K562 (cell line): ENCODE results near the gene KRR1. TPM values are rescaled to one million over a fixed set of nuclear protein-coding genes. Genes with fewer than 3 reads are reported as not detected.
A peak's percentile ranks its signal among the peaks of the same experiment; 100 is the strongest.

Experiments
- ATAC-seq: fragments of 200-7000 bp; cut with Tn5 transposase; 3 replicates; pipeline ENCODE4 v1.9.1; 2020; ENCODE audit warnings: moderate library complexity
- BruUV-seq: library from RNA; stranded (reverse); fragments of 400-500 nt; replicated peaks from 2 replicates; lab custom pipeline; 2021; lab: Mats Ljungman, UMichigan
- CTCF ChIA-PET: fragments of 300-600 bp; formaldehyde crosslinking; extraction: SDS; loops from one replicate; lab custom pipeline; 2021; ENCODE audit warnings: low intra/inter-chr PET ratio; lab: Yijun Ruan, JAX
- POLR2A ChIA-PET: fragments of 300-600, 350-650 bp; sonication (Branson Sonifier 250); formaldehyde crosslinking; extraction: SDS; loops from one replicate; lab custom pipeline; 2021; ENCODE audit warnings: antibody characterized with exemption, inconsistent platforms; lab: Yijun Ruan, JAX
- DNase-seq, 4 experiments: peaks; one replicate each; pipeline versions ENCODE4 v3.0.0 to v3.0.0-alpha.2; 2011 to 2018; ENCODE audit warnings: low spot score in 3 of 4, mixed read lengths in 3 of 4; ENCODE audit errors: extremely low read depth in 1 of 4
- FAIRE-seq: peaks from 2 replicates; lab custom pipeline; 2011; peaks lifted over from hg19 to GRCh38; lab: Jason Lieb, UNC
- H2AFZ ChIP-seq: 2 replicates; pipeline ENCODE4 v1.6.0; 2011; ENCODE audit warnings: low read depth, low read length, control low read depth, inconsistent platforms
- H3K27ac ChIP-seq: fragments of 200-600 bp; 3 replicates; pipeline ENCODE4 v1.8.0; 2011; ENCODE audit warnings: low read depth, mild to moderate bottlenecking, control low read depth, inconsistent platforms, low read length, moderate library complexity, mixed read lengths; ENCODE audit errors: extremely low read depth
- H3K27me3 ChIP-seq, 2 experiments: fragments of 300-600 bp in 1 of 2; 2 replicates in 1 of 2; 3 replicates in 1 of 2; pipeline versions ENCODE4 v1.6.0 to v1.8.0; 2011; ENCODE audit warnings: inconsistent platforms in 2 of 2, low read length in 2 of 2, mild to moderate bottlenecking in 1 of 2, mixed read lengths in 1 of 2, moderate library complexity in 1 of 2; ENCODE audit not compliant: control insufficient read depth in 2 of 2, insufficient read depth in 2 of 2
- H3K36me3 ChIP-seq: fragments of 300-600 bp; 3 replicates; pipeline ENCODE4 v1.8.0; 2011; ENCODE audit warnings: mild to moderate bottlenecking, low read length, inconsistent platforms; ENCODE audit not compliant: control insufficient read depth, insufficient read depth
- H3K4me1 ChIP-seq, 2 experiments: fragments of 200-600 bp in 1 of 2; replicated peaks in 1 of 2; 2 replicates in 1 of 2; 3 replicates in 1 of 2; pipeline versions ENCODE4 v1.5.1 to v1.8.0; 2011; ENCODE audit warnings: inconsistent platforms in 2 of 2, low read length in 2 of 2, mild to moderate bottlenecking in 1 of 2, mixed read lengths in 1 of 2, moderate library complexity in 1 of 2; ENCODE audit not compliant: control insufficient read depth in 2 of 2, insufficient read depth in 2 of 2
- H3K4me2 ChIP-seq: 2 replicates; pipeline ENCODE4 v1.6.1; 2011; ENCODE audit warnings: low read length, control low read depth, inconsistent platforms, mixed read lengths; ENCODE audit not compliant: insufficient read depth
- H3K4me3 ChIP-seq: fragments of 200-600 bp; sonication (generic), shearing (Covaris generic); 2 replicates; pipeline ENCODE4 v1.5.1; 2016; ENCODE audit warnings: control low read depth, inconsistent platforms
- H3K79me2 ChIP-seq: fragments of 200-600 bp; 3 replicates; pipeline ENCODE4 v1.8.0; 2011; ENCODE audit warnings: low read length, inconsistent platforms; ENCODE audit not compliant: control insufficient read depth, insufficient read depth
- H3K9ac ChIP-seq, 2 experiments: 2 replicates each; pipeline versions ENCODE4 v1.6.0 to v1.6.1; 2011; ENCODE audit warnings: low read depth in 2 of 2, low read length in 2 of 2, control low read depth in 1 of 2, inconsistent platforms in 1 of 2, mild to moderate bottlenecking in 1 of 2, mixed read lengths in 1 of 2; ENCODE audit not compliant: insufficient read depth in 1 of 2
- H3K9me1 ChIP-seq: one replicate; pipeline ENCODE4 v1.6.0; 2011; ENCODE audit warnings: inconsistent platforms, mild to moderate bottlenecking, low read length, moderate library complexity; ENCODE audit not compliant: control insufficient read depth, insufficient read depth
- H3K9me3 ChIP-seq: replicated peaks from 2 replicates; pipeline ENCODE4 v1.5.1; 2011; ENCODE audit warnings: low read depth, low read length, inconsistent platforms; ENCODE audit not compliant: control insufficient read depth, insufficient read depth
- H4K20me1 ChIP-seq: replicated peaks from 2 replicates; pipeline ENCODE4 v1.6.1; 2011; ENCODE audit warnings: low read length, inconsistent platforms, mixed read lengths; ENCODE audit not compliant: control insufficient read depth, insufficient read depth
- CEBPB ChIP-seq: fragments of 450-650 bp; IDR thresholded peaks from 2 replicates; pipeline ENCODE4 v1.6.1; 2016; ENCODE audit warnings: missing genetic modification characterization, missing compliant biosample characterization
- CEBPG ChIP-seq, 3 experiments: fragments of 200-800 bp in 1 of 3; sonication (Bioruptor generic) in 1 of 3; sonication (generic) in 1 of 3; formaldehyde crosslinking in 1 of 3; IDR thresholded peaks in 2 of 3; conservative IDR thresholded peaks in 1 of 3; 2 replicates each; pipeline versions ENCODE4 v1.6.1 to v1.8.0; 2016 to 2022; ENCODE audit warnings: missing compliant biosample characterization in 2 of 3, missing genetic modification characterization in 2 of 3, mild to moderate bottlenecking in 1 of 3, missing genetic modification reagents in 1 of 3
- CREBBP ChIP-seq: IDR thresholded peaks from one replicate; pipeline ENCODE4 v1.6.1; 2012; ENCODE audit warnings: low read depth, mild to moderate bottlenecking, control low read depth, inconsistent platforms, low read length
- TSHZ1 ChIP-seq: fragments of 250-450 bp; sonication (Bioruptor Pico); IDR thresholded peaks from 2 replicates; pipeline ENCODE4 v1.4.0; 2020; ENCODE audit warnings: mild to moderate bottlenecking, moderate library complexity
- ZFP30 ChIP-seq: fragments of 250-450 bp; sonication (Bioruptor Pico); IDR thresholded peaks from 2 replicates; pipeline ENCODE4 v1.8.0; 2022; ENCODE audit warnings: moderate library complexity, mild to moderate bottlenecking, inconsistent platforms, borderline replicate concordance
- WGBS: fragments of 100-300 bp; shearing (Covaris generic); methylation state at CpG from one replicate; pipeline ENCODE4 v1.1.6; 2016; ENCODE audit warnings: low coverage, mixed read lengths; ENCODE audit not compliant: insufficient coverage; ENCODE audit errors: missing lambda C conversion rate; 5-methylcytosine and 5-hydroxymethylcytosine counted together
- in situ Hi-C: fragments of 300-500 bp; cut with MboI; formaldehyde crosslinking; loops from 4 replicates; pipeline ENCODE4 v1.15.0; 2018; ENCODE audit warnings: inconsistent platforms, mixed read lengths
- intact Hi-C: fragments of 100-400 bp; cut with micrococcal nuclease; formaldehyde crosslinking; loops from 2 replicates; pipeline ENCODE4 v1.14.2; 2022
- polyA plus RNA-seq, 8 experiments: library from polyadenylated mRNA; depleted of rRNA in 4 of 8; stranded (reverse) in 5 of 8; unstranded in 3 of 8; fragments of >200 nt; fragmentation: Nextera tagmentation in 2 of 8; fragmentation: Illumina TruSeq in 1 of 8; extraction: Ambion mirVana in 2 of 8; extraction: Trizol in 1 of 8; gene quantifications; 2 replicates each; pipeline versions ENCODE4 v1.2.1 to v1.2.3, GENCODE V29; 2011 to 2014; ENCODE audit warnings: inconsistent platforms in 1 of 8, missing spikeins in 1 of 8
- total RNA-seq, 7 experiments: library from RNA; depleted of rRNA in 6 of 7; stranded (reverse); fragments of >200 nt in 6 of 7; fragmentation: Illumina TruSeq in 2 of 7; extraction: Trizol in 2 of 7; gene quantifications; 2 replicates each; pipeline versions ENCODE4 v1.2.1 to v1.2.3, GENCODE V29; 2011 to 2021; ENCODE audit warnings: low replicate concordance in 1 of 7
- TF ChIP-seq, protein P1 (sequence below): fragments of 250-450 bp; sonication (Bioruptor Pico); IDR thresholded peaks from 2 replicates; pipeline ENCODE4 v1.5.0; 2020; ENCODE audit warnings: mild to moderate bottlenecking, borderline replicate concordance

KRR1 gene
- total and polyA plus RNA-seq, 9 of the 15 experiments (the other 6 are each of a cell fraction or from before 2014, with no cell fraction given) = 42.6 to 102 (median 61.0) TPM

DNA sequence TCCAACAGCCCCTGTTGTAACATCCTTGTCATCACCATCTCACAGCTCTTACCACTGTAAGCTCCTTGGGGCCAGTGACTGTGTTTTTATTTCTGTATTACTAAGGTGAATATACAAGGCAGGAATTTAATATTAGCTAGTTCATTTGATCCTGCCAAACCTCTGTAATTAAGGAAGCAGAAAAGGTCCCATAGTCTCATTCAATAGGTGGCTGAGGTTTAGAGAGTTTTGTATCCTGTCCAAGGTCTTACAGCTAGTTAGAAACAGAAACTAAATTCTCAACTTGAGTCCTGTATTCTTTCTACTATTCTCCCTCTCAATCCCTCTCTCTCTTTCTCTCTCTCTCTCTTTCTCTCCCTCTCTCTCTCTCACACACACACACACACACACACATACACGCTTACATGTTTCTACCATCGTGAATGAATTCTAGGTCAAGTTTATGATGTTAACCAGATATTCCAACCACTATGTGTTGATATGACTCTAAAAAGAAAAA, 31.4 kb downstream of the KRR1 start (continued):
- no peak for TF ChIP-seq TSHZ1
- no peak for TF ChIP-seq ZFP30 (CRISPR knock-in tag)
- TF ChIP-seq CREBBP = no peak

DNA sequence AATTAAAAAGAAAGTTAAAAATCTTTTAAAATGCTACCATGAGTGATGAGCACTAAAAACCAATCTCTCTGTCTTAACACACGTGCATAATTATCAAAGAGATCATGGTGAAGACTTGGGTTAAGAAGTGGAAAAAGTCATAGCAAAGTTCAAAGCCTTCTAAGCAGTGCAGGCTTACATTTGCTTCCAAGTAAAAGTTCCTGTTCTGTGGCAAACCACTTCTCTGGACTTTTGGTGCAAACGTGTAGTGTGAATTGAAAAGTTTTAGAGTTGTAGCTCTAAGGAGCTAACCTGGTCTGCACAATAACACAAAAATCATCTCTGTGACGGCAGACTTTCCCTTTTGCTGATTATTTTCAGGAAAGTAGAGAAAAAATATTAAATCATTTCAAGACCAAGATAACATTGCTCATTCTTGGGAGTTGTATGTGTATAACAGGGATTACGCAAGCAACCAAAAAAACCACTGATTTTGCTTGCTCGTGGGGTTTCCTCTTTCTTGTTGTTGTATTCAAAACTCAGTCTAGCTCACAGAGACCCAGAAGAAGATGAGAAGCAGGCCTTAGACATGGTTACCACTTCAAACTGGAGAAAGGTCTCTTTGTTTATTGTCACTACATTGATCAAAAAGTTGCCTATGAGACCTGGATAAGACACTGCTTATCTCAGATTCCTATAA, 33.2 kb downstream of the KRR1 start:
- 10% methylated on average over 5 of the region's 5 CpGs for WGBS
- no peak overlapping the region for H3K27ac ChIP-seq
- H3K9ac ChIP-seq = no peak overlapping the region
- intact Hi-C loops = no loop called here
- no peaks in the 10 kb centered on the region for H3K36me3 ChIP-seq
- H4K20me1 ChIP-seq = no peaks in the 10 kb centered on the region
- in situ Hi-C loops = no loop called here
- peaks cover 0 to 6% of the 10 kb centered on the region in 2 experiments; a peak in 4 of 5 replicates for H3K4me1 ChIP-seq
- H3K9me1 ChIP-seq = no peaks in the 10 kb centered on the region
- H3K4me3 ChIP-seq = no peak overlapping the region
- no peaks in the 10 kb centered on the region for H3K9me3 ChIP-seq
- TF ChIP-seq CEBPB (peak; percentile 73), CEBPG (CRISPR knock-in tag; IDR thresholded peaks at IDR 0.05) (no peak), CEBPG (tag; conservative IDR thresholded peaks at IDR 0.05 in 1 of 2, IDR thresholded peaks at IDR 0.05 in 1 of 2) (peak; percentile 51 to 55; a peak in 2 of 4 replicates)
- TF ChIP-seq, protein P1, sequence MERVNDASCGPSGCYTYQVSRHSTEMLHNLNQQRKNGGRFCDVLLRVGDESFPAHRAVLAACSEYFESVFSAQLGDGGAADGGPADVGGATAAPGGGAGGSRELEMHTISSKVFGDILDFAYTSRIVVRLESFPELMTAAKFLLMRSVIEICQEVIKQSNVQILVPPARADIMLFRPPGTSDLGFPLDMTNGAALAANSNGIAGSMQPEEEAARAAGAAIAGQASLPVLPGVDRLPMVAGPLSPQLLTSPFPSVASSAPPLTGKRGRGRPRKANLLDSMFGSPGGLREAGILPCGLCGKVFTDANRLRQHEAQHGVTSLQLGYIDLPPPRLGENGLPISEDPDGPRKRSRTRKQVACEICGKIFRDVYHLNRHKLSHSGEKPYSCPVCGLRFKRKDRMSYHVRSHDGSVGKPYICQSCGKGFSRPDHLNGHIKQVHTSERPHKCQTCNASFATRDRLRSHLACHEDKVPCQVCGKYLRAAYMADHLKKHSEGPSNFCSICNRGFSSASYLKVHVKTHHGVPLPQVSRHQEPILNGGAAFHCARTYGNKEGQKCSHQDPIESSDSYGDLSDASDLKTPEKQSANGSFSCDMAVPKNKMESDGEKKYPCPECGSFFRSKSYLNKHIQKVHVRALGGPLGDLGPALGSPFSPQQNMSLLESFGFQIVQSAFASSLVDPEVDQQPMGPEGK = no peak
- DNase-seq (no peak), FAIRE-seq (no peak), ATAC-seq (no peak)
- H3K27me3 ChIP-seq = no peaks in the 10 kb centered on the region
- BruUV-seq = no TSS peak
- H3K4me2 ChIP-seq = no peak overlapping the region
- CTCF ChIA-PET = no interaction called here
- POLR2A ChIA-PET = no interaction called here
- no peak overlapping the region for H2AFZ ChIP-seq
- H3K79me2 ChIP-seq = no peaks in the 10 kb centered on the region
